Caco-2 (cell line): ENCODE results near the gene RASIP1. TPM values are rescaled to one million over a fixed set of nuclear protein-coding genes. Genes with fewer than 3 reads are reported as not detected.

ENCODE experiments used
- BruUV-seq: library from RNA; stranded (reverse); fragments of 400-500 nt; replicated peaks from 2 replicates; lab custom pipeline; 2021; lab: Mats Ljungman, UMichigan
- CTCF ChIA-PET: fragments of 300-600 bp; sonication (Branson Sonifier 250); formaldehyde crosslinking; loops from one replicate; lab custom pipeline; 2022; ENCODE audit warnings: antibody characterized with exemption; lab: Charles Lee
- POLR2A ChIA-PET: fragments of 300-600 bp; sonication (Branson Sonifier 250); formaldehyde crosslinking; loops from one replicate; lab custom pipeline; 2022; ENCODE audit warnings: antibody characterized with exemption; lab: Charles Lee
- DNase-seq, 2 experiments: peaks; one replicate each; pipeline versions ENCODE4 v3.0.0 to v3.0.0-alpha.2; 2020 to 2022
- H3K27me3 ChIP-seq: replicated peaks from 2 replicates; pipeline ENCODE4 v1.6.0; 2011; ENCODE audit warnings: low read length; ENCODE audit not compliant: control insufficient read depth, insufficient read depth
- H3K36me3 ChIP-seq: 2 replicates; pipeline ENCODE4 v1.5.1; 2011; ENCODE audit warnings: low read length; ENCODE audit not compliant: control insufficient read depth, insufficient read depth
- H3K4me1 ChIP-seq: fragments of 250-450 bp; sonication (Bioruptor Pico); 2 replicates; pipeline ENCODE4 v1.5.1; 2020; ENCODE audit warnings: mild to moderate bottlenecking
- H3K4me3 ChIP-seq: 2 replicates; pipeline ENCODE4 v1.5.1; 2011; ENCODE audit warnings: low read depth, mild to moderate bottlenecking, control low read depth, low read length
- H3K9me3 ChIP-seq: fragments of 250-450 bp; sonication (Bioruptor Pico); 2 replicates; pipeline ENCODE4 v1.5.1; 2020; ENCODE audit warnings: mild to moderate bottlenecking, moderate library complexity
- H3K27ac Mint-ChIP-seq: one replicate; pipeline ENCODE4 v1.8.0; 2022; ENCODE audit warnings: mixed read lengths; ENCODE audit not compliant: unreplicated experiment
- H3K27me3 Mint-ChIP-seq: one replicate; pipeline ENCODE4 v1.8.0; 2022; ENCODE audit warnings: mixed read lengths; ENCODE audit not compliant: insufficient read depth, unreplicated experiment
- H3K36me3 Mint-ChIP-seq: one replicate; pipeline ENCODE4 v1.8.0; 2022; ENCODE audit warnings: mild to moderate bottlenecking, mixed read lengths; ENCODE audit not compliant: insufficient read depth, unreplicated experiment
- H3K4me1 Mint-ChIP-seq: one replicate; pipeline ENCODE4 v1.8.0; 2022; ENCODE audit warnings: low read depth, mixed read lengths; ENCODE audit not compliant: unreplicated experiment
- H3K4me3 Mint-ChIP-seq: one replicate; pipeline ENCODE4 v1.8.0; 2022; ENCODE audit warnings: mild to moderate bottlenecking, moderate library complexity, mixed read lengths; ENCODE audit not compliant: unreplicated experiment
- H3K9me3 Mint-ChIP-seq: one replicate; pipeline ENCODE4 v1.8.0; 2022; ENCODE audit warnings: mixed read lengths; ENCODE audit not compliant: unreplicated experiment
- CTCF ChIP-seq, 2 experiments: fragments of 200-600 bp in 1 of 2; IDR thresholded peaks; 1 replicate in 1 of 2; 2 replicates in 1 of 2; pipeline versions ENCODE4 v1.5.1 to v1.8.0; 2011 to 2022; ENCODE audit warnings: antibody characterized with exemption in 1 of 2, control low read depth in 1 of 2, inconsistent platforms in 1 of 2, low read depth in 1 of 2, low read length in 1 of 2, mild to moderate bottlenecking in 1 of 2, moderate library complexity in 1 of 2; ENCODE audit not compliant: insufficient read depth in 1 of 2, severe bottlenecking in 1 of 2, unreplicated experiment in 1 of 2
- intact Hi-C: fragments of 100-400 bp; cut with micrococcal nuclease; formaldehyde crosslinking; loops from one replicate; pipeline ENCODE4 v1.10.0; 2022; ENCODE audit not compliant: unreplicated experiment
- total RNA-seq: library from RNA; stranded (reverse); gene quantifications from 2 replicates; pipeline ENCODE4 v1.2.3, GENCODE V29; 2022

Gene RASIP1
- total RNA-seq, 1 experiment from 2014 or later, result 5.9 TPM

GRCh38 chr19:48755787-48756186 is 15.4 kb upstream of the RASIP1 start:
- no peak for TF ChIP-seq CTCF (IDR thresholded peaks at IDR 0.05; ENCODE audit: insufficient read depth in 1 of 2, low read depth in 1 of 2, low read length in 1 of 2, severe bottlenecking in 1 of 2, unreplicated experiment in 1 of 2)
- Mint-ChIP-seq H3K27ac (peak overlapping the region; percentile 95), H3K36me3 (peaks cover 22% of the 10 kb centered on the region), H3K4me1 (peaks cover 29% of the 10 kb centered on the region), H3K4me3 (no peak overlapping the region), H3K9me3 (no peaks in the 10 kb centered on the region), H3K27me3 (no peaks in the 10 kb centered on the region)
- DNase-seq, result no peak
- ChIA-PET POLR2A (no interaction called here), CTCF (no interaction called here)
- peaks cover 35% of the 10 kb centered on the region for H3K4me1 ChIP-seq
- no peaks in the 10 kb centered on the region for H3K9me3 ChIP-seq
- no peaks in the 10 kb centered on the region for H3K27me3 ChIP-seq
- TSS peak; percentile 51 for BruUV-seq
- H3K36me3 ChIP-seq, result no peaks in the 10 kb centered on the region
- no peak overlapping the region for H3K4me3 ChIP-seq
- intact Hi-C loops, result no loop called here

DNA sequence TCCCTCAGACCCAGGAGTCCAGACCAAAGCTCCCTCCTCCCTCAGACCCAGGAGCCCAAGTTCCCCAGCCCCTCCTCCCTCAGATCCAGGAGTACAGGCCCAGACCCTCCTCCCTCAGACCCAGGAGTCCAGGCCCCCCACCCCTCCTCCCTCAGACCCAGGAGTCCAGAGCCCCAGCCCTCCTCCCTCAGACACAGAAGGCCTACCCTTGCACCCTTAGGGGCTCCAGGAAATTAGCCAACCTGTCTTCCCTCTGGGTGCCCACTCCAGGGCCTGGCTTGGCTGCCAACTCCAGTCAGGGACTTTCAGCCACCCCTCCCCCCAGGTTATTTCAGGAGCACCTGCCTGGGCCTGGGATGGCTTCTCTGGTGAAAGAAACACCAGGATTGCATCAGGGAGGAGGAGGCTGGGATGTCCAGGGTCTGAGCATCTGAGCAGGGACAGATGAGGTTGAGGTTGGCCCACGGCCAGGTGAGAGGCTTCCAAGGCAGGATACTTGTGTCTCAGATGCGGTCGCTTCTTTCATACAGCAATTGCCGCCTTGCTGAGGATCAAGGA is 14.8 kb upstream of the RASIP1 start, which contains the start of gene FGF21:
Gene FGF21 (plus strand): TSS at position 441 of the 558 bp plus-strand sequence. CDS start 713 bp downstream, outside the sequence.
- no peak for TF ChIP-seq CTCF (IDR thresholded peaks at IDR 0.05; ENCODE audit: insufficient read depth in 1 of 2, low read depth in 1 of 2, low read length in 1 of 2, severe bottlenecking in 1 of 2, unreplicated experiment in 1 of 2)
- Histone ChIP-seq H3K9me3 (no peaks in the 10 kb centered on the region), H3K27me3 (no peaks in the 10 kb centered on the region), H3K36me3 (no peaks in the 10 kb centered on the region), H3K4me1 (peaks cover 31% of the 10 kb centered on the region), H3K4me3 (no peak within 1 kb of the TSS)
- Mint-ChIP-seq H3K4me1 (peaks cover 29% of the 10 kb centered on the region), H3K4me3 (peak within 1 kb of the TSS; percentile 89), H3K27me3 (no peaks in the 10 kb centered on the region), H3K9me3 (no peaks in the 10 kb centered on the region), H3K27ac (peak within 1 kb of the TSS; percentile 96), H3K36me3 (peaks cover 29% of the 10 kb centered on the region)
- intact Hi-C loops, result no loop called here
- peak; percentile 68 to 82 for DNase-seq
- POLR2A ChIA-PET, result no interaction called here
- CTCF ChIA-PET, result interaction anchor here (1.0 kb wide), 1 partner anchor 238 kb away, joined by 3 read pairs; the partner anchor contains the start of gene RUVBL2
- no TSS peak for BruUV-seq

- no TSS peak for BruUV-seq
- Mint-ChIP-seq H3K27ac (peak within 1 kb of the TSS; percentile 96), H3K27me3 (no peaks in the 10 kb centered on the region), H3K4me1 (peaks cover 33% of the 10 kb centered on the region), H3K9me3 (no peaks in the 10 kb centered on the region), H3K4me3 (peak within 1 kb of the TSS; percentile 89), H3K36me3 (peaks cover 43% of the 10 kb centered on the region)
- ChIA-PET CTCF (no interaction called here), POLR2A (no interaction called here)
- no peaks in the 10 kb centered on the region for H3K27me3 ChIP-seq
- peak; percentile 97 to 99 for DNase-seq
- H3K9me3 ChIP-seq, result no peaks in the 10 kb centered on the region
- H3K4me1 ChIP-seq, result peaks cover 31% of the 10 kb centered on the region
- H3K36me3 ChIP-seq, result no peaks in the 10 kb centered on the region
- intact Hi-C loops, result loop anchor here (1.0 kb wide), 1 partner anchor 13 kb away; no protein-coding TSS in a partner anchor
- TF ChIP-seq CTCF (IDR thresholded peaks at IDR 0.05; ENCODE audit: insufficient read depth in 1 of 2, low read depth in 1 of 2, low read length in 1 of 2, severe bottlenecking in 1 of 2, unreplicated experiment in 1 of 2), result peak; percentile 64 to 71
- peak within 1 kb of the TSS; percentile 39 for H3K4me3 ChIP-seq
Observed at GRCh38 chr19:48752496-48753365, 12.3 kb upstream of the RASIP1 start, which contains the start of gene FUT1. Gene FUT1, minus strand, starts transcription at chr19:48752641. Its CDS starts 1,360 bp downstream, at chr19:48751281.
